Esophagus squamous epithelium (tissue), 4 donors: ENCODE results near the gene PPL.

Experiments
- CTCF ChIP-seq, 6 experiments: fragments of 450-650 bp in 4 of 6; fragments of 200-600 bp in 2 of 6; sonication (generic) in 2 of 6; IDR thresholded peaks; one replicate each; pipeline ENCODE4 v1.5.1; 2016 to 2019; ENCODE audit warnings: antibody characterized with exemption in 6 of 6, mild to moderate bottlenecking in 4 of 6, moderate library complexity in 4 of 6
- POLR2A ChIP-seq, 4 donors: fragments of 450-650 bp; IDR thresholded peaks; one replicate each; pipeline ENCODE4 v1.6.1; 2017; ENCODE audit warnings: antibody characterized with exemption in 4 of 4, mild to moderate bottlenecking in 4 of 4, moderate library complexity in 3 of 4

- TF ChIP-seq CTCF (IDR thresholded peaks at IDR 0.05) (no peak), POLR2A (IDR thresholded peaks at IDR 0.05) (no peak)
Measured at GRCh38 chr16:4908854-4909401, 28.0 kb downstream of the PPL start.
